Measurements from ENCODE around the gene ATG12. TPM values are rescaled to one million over a fixed set of nuclear protein-coding genes. Genes with fewer than 3 reads are reported as not detected.

Gene ATG12
- total RNA-seq, 1 experiment from 2014 or later: 48.7 TPM

DNA sequence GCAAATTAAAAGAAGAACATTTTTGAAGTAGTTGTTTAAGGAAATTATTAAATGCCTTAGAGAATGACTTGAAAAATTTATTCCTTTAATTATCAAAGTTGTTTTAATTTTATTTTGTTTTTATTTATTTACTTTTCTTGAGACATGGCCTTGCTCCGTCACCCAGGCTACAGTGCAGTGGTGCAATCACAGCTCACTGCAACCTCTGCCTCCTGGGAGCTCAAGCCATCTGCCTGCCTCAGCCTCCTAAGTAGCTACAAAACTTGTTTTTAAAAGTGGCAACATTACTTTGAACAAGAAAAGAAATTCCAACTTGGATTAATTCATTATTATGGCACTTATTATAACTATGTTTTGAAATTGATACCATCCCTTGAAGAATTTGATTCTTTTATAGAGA, 53.9 kb downstream of the ATG12 start:
- no peaks in the 10 kb centered on the region for H3F3A ChIP-seq (ENCODE audit: insufficient read depth, low read depth)
- no peaks in the 10 kb centered on the region for H3K27me3 ChIP-seq (ENCODE audit: insufficient read depth, low read depth)
- DNase-seq: no peak
- no peaks in the 10 kb centered on the region for H4K20me1 ChIP-seq (ENCODE audit: insufficient read depth)
- H3K4me3 ChIP-seq: no peak overlapping the region
- H3K79me2 ChIP-seq (ENCODE audit: low read depth): no peaks in the 10 kb centered on the region
- ChIA-PET CTCF (no interaction called here), POLR2A (ENCODE audit: unreplicated experiment) (no interaction called here)
- H3K9me2 ChIP-seq (ENCODE audit: insufficient read depth): peaks cover under 1% of the 10 kb centered on the region; the same call in 1 of the 2 replicates
- BruUV-seq (replicated peaks): no TSS peak
- H3K4me1 ChIP-seq (replicated peaks; ENCODE audit: insufficient read depth): no peaks in the 10 kb centered on the region
- TF ChIP-seq EZH2 (IDR thresholded peaks at IDR 0.05; ENCODE audit: low read depth): no peak
- TF ChIP-seq, protein P1, sequence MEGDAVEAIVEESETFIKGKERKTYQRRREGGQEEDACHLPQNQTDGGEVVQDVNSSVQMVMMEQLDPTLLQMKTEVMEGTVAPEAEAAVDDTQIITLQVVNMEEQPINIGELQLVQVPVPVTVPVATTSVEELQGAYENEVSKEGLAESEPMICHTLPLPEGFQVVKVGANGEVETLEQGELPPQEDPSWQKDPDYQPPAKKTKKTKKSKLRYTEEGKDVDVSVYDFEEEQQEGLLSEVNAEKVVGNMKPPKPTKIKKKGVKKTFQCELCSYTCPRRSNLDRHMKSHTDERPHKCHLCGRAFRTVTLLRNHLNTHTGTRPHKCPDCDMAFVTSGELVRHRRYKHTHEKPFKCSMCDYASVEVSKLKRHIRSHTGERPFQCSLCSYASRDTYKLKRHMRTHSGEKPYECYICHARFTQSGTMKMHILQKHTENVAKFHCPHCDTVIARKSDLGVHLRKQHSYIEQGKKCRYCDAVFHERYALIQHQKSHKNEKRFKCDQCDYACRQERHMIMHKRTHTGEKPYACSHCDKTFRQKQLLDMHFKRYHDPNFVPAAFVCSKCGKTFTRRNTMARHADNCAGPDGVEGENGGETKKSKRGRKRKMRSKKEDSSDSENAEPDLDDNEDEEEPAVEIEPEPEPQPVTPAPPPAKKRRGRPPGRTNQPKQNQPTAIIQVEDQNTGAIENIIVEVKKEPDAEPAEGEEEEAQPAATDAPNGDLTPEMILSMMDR (conservative IDR thresholded peaks at IDR 0.05): no peak
- no peak overlapping the region for H3K4me2 ChIP-seq
- no peaks in the 10 kb centered on the region for H3K36me3 ChIP-seq (ENCODE audit: low read depth)
- H2AFZ ChIP-seq: no peak overlapping the region
- intact Hi-C loops (cut with micrococcal nuclease; ENCODE audit: unreplicated experiment): no loop called here
- no peaks in the 10 kb centered on the region for H3K9me3 ChIP-seq (ENCODE audit: insufficient read depth, low read depth)
- H3K27ac ChIP-seq: no peak overlapping the region

DNA sequence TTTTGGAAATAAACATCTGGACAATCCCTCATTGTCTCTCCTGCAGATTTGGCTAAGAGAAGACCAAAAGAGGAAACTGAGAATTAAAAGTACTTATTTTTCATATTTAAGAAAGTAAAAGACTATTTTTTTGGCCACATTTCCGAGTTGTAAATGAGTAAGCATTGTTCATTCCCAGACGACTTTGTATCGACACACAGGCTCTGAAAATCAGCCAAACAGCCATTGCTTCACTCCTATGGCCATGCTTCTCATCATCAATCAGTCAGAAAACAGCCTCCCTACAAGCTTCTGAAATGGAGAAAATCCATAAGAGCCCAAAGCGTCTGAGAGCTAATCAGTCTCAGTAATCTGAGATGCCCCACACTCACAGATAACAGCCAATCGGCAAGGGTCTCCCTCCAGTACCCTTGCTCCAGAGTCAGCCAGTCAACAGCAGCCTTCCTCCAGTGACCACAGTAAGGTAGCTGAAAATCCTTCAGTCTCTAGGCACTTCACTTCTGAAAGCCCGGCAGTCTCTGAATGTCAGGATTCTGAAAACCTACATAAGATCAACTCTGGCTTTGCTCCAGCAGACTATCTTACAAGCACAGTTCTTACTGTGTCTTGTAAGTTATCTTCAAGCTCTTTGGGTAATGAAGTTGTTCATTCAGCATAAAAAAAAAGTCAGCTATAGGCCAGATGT, 55.8 kb downstream of the ATG12 start:
- no peak for TF ChIP-seq EZH2 (IDR thresholded peaks at IDR 0.05; ENCODE audit: low read depth)
- TF ChIP-seq, protein P1 (conservative IDR thresholded peaks at IDR 0.05): no peak
- ChIA-PET POLR2A (ENCODE audit: unreplicated experiment) (interaction anchor here (0.5 kb wide), 1 partner anchor 63 kb away, joined by 7 read pairs; no protein-coding TSS in a partner anchor), CTCF (no interaction called here)
- H3K9me3 ChIP-seq (ENCODE audit: insufficient read depth, low read depth): no peaks in the 10 kb centered on the region
- BruUV-seq (replicated peaks): no TSS peak
- no peak overlapping the region for H3K4me3 ChIP-seq
- intact Hi-C loops (cut with micrococcal nuclease; ENCODE audit: unreplicated experiment): no loop called here
- no peaks in the 10 kb centered on the region for H3K27me3 ChIP-seq (ENCODE audit: insufficient read depth, low read depth)
- H4K20me1 ChIP-seq (ENCODE audit: insufficient read depth): no peaks in the 10 kb centered on the region
- no peak overlapping the region for H3K27ac ChIP-seq
- H3K36me3 ChIP-seq (ENCODE audit: low read depth): no peaks in the 10 kb centered on the region
- no peak overlapping the region for H3K4me2 ChIP-seq
- no peaks in the 10 kb centered on the region for H3K4me1 ChIP-seq (replicated peaks; ENCODE audit: insufficient read depth)
- DNase-seq: no peak
- peaks cover 3% of the 10 kb centered on the region; the same call in 1 of the 2 replicates for H3K9me2 ChIP-seq (ENCODE audit: insufficient read depth)
- H3F3A ChIP-seq (ENCODE audit: insufficient read depth, low read depth): no peaks in the 10 kb centered on the region
- H3K79me2 ChIP-seq (ENCODE audit: low read depth): no peaks in the 10 kb centered on the region
- H2AFZ ChIP-seq: no peak overlapping the region

DNA sequence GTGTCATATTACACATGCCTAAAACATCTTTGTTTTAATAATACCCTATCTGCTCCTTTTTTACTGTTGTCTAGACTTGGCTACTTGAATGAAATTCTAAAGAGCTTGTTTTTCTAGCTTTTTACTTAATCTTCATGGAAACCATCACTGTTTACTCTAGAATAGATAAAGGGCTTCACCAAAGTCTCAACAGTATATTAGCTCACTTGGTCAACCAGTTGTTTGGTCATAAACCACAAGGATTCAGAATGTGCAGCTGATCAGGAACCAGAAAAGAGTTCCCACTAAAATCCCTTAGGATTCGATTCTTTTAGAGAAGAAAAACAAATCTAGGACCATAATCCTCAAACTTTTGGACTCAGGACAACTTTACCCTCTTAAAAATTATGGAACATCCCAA, 62.9 kb downstream of the ATG12 start:
- no peaks in the 10 kb centered on the region for H3K27me3 ChIP-seq (ENCODE audit: insufficient read depth, low read depth)
- H3K4me3 ChIP-seq: no peak overlapping the region
- no peak for DNase-seq
- TF ChIP-seq, protein P1 (conservative IDR thresholded peaks at IDR 0.05): no peak
- TF ChIP-seq EZH2 (IDR thresholded peaks at IDR 0.05; ENCODE audit: low read depth): no peak
- ChIA-PET CTCF (no interaction called here), POLR2A (ENCODE audit: unreplicated experiment) (no interaction called here)
- H3F3A ChIP-seq (ENCODE audit: insufficient read depth, low read depth): no peaks in the 10 kb centered on the region
- H2AFZ ChIP-seq: no peak overlapping the region
- no peak overlapping the region for H3K4me2 ChIP-seq
- H3K9me3 ChIP-seq (ENCODE audit: insufficient read depth, low read depth): no peaks in the 10 kb centered on the region
- peaks cover 3% of the 10 kb centered on the region; the same call in 1 of the 2 replicates for H3K9me2 ChIP-seq (ENCODE audit: insufficient read depth)
- intact Hi-C loops (cut with micrococcal nuclease; ENCODE audit: unreplicated experiment): no loop called here
- no peaks in the 10 kb centered on the region for H3K36me3 ChIP-seq (ENCODE audit: low read depth)
- no TSS peak for BruUV-seq (replicated peaks)
- H3K79me2 ChIP-seq (ENCODE audit: low read depth): no peaks in the 10 kb centered on the region
- H3K27ac ChIP-seq: no peak overlapping the region
- no peaks in the 10 kb centered on the region for H4K20me1 ChIP-seq (ENCODE audit: insufficient read depth)
- H3K4me1 ChIP-seq (replicated peaks; ENCODE audit: insufficient read depth): no peaks in the 10 kb centered on the region

Other genes starting within 250 kb of the ATG12 start
- 1.8 and 2.1 TPM in 2 replicates for gene TICAM2, start 239.1 kb downstream of the ATG12 start, total RNA-seq (2021)
- 70.7 and 78.9 TPM in 2 replicates for gene TMED7, start 215.5 kb downstream of the ATG12 start, total RNA-seq (2021)
- not detected in 2 replicates for gene CDO1, start 24.9 kb downstream of the ATG12 start, total RNA-seq (2021)
- 38.8 and 49.1 TPM in 2 replicates for gene AP3S1, start 370 bp upstream of the ATG12 start, total RNA-seq (2021)
- 0.40 and 0.79 TPM in 2 replicates for gene LVRN, start 120.9 kb upstream of the ATG12 start, total RNA-seq (2021)
- gene ARL14EPL, start 190.9 kb upstream of the ATG12 start, total RNA-seq (2021): 0.37 TPM in 1 of 2 replicates, not detected in the other
- 10.4 and 17.9 TPM in 2 replicates for gene COMMD10, start 243.5 kb upstream of the ATG12 start, total RNA-seq (2021)

Measured in PC-9 (cell line).